GM21825 (cell line): ENCODE measurements around the gene POGLUT3.

Experiments
- ATAC-seq: cut with Tn5 transposase; IDR thresholded peaks from one replicate; pipeline ENCODE4 v1.9.1; 2021; ENCODE audit warnings: mild to moderate bottlenecking, moderate library complexity; ENCODE audit not compliant: unreplicated experiment

POGLUT3 gene

GRCh38 chr11:108498046-108498815, at the start of gene POGLUT3:
TSS of gene POGLUT3 (minus strand) at chr11:108498384. CDS start at chr11:108498366, 18 bp downstream.
- peak; percentile 51 for ATAC-seq

- no peak for ATAC-seq
Observed at GRCh38 chr11:108545909-108546501, 47.8 kb upstream of the POGLUT3 start.

- no peak for ATAC-seq
Observed at GRCh38 chr11:108543316-108543964, 45.3 kb upstream of the POGLUT3 start.

- ATAC-seq = no peak
Observed at GRCh38 chr11:108541531-108541930, 43.3 kb upstream of the POGLUT3 start.

GRCh38 chr11:108538502-108538901, 40.3 kb upstream of the POGLUT3 start:
- no peak for ATAC-seq

GRCh38 chr11:108538022-108538424, 39.8 kb upstream of the POGLUT3 start:
- ATAC-seq = no peak

- ATAC-seq = no peak
Observed at GRCh38 chr11:108536783-108537182, 38.6 kb upstream of the POGLUT3 start.

- no peak for ATAC-seq
Observed at GRCh38 chr11:108535384-108535955, 37.3 kb upstream of the POGLUT3 start.

GRCh38 chr11:108534274-108534882, 36.2 kb upstream of the POGLUT3 start:
- no peak for ATAC-seq

GRCh38 chr11:108530426-108530825, 32.2 kb upstream of the POGLUT3 start:
- no peak for ATAC-seq

GRCh38 chr11:108527382-108527781, 29.2 kb upstream of the POGLUT3 start:
- ATAC-seq = no peak

- no peak for ATAC-seq
Observed at GRCh38 chr11:108525161-108525560, 27.0 kb upstream of the POGLUT3 start.

- ATAC-seq = no peak
Observed at GRCh38 chr11:108524422-108524821, 26.2 kb upstream of the POGLUT3 start.

GRCh38 chr11:108522318-108522717, 24.1 kb upstream of the POGLUT3 start:
- no peak for ATAC-seq

- ATAC-seq = no peak
Observed at GRCh38 chr11:108518581-108518980, 20.4 kb upstream of the POGLUT3 start.

- ATAC-seq = no peak
Observed at GRCh38 chr11:108516125-108516524, 17.9 kb upstream of the POGLUT3 start.

- no peak for ATAC-seq
Observed at GRCh38 chr11:108512708-108513107, 14.5 kb upstream of the POGLUT3 start.

GRCh38 chr11:108511851-108512474, 13.8 kb upstream of the POGLUT3 start:
- no peak for ATAC-seq

- no peak for ATAC-seq
Observed at GRCh38 chr11:108508653-108509593, 10.7 kb upstream of the POGLUT3 start.

GRCh38 chr11:108501396-108501795, 3.2 kb upstream of the POGLUT3 start:
- no peak for ATAC-seq
